RWPE2 (cell line): Measurements from ENCODE around the gene CSTF3.
"Not testable (repeated sequence)": the region's sequence is repeated elsewhere in the genome, so short reads cannot be mapped to it uniquely, and the experiment has no call there.

ENCODE experiments used
- ATAC-seq: fragments of 200-7000 bp; cut with Tn5 transposase; 3 replicates; pipeline ENCODE4 v1.9.1; 2021; ENCODE audit warnings: low read depth
- DNase-seq: peaks from one replicate; pipeline ENCODE4 v3.0.0-alpha.2; 2020; ENCODE audit warnings: low spot score
- H3K27ac ChIP-seq: fragments of 450-650 bp; 2 replicates; pipeline ENCODE4 v1.5.1; 2017; ENCODE audit warnings: mild to moderate bottlenecking; ENCODE audit not compliant: poor library complexity, severe bottlenecking
- H3K27me3 ChIP-seq: fragments of 250-450 bp; sonication (Bioruptor Pico); 2 replicates; pipeline ENCODE4 v1.5.1; 2021; ENCODE audit warnings: mild to moderate bottlenecking, moderate library complexity; ENCODE audit not compliant: insufficient read depth, poor library complexity, severe bottlenecking
- H3K36me3 ChIP-seq: fragments of 250-450 bp; sonication (Bioruptor Pico); 2 replicates; pipeline ENCODE4 v1.5.1; 2020; ENCODE audit warnings: low read depth, mild to moderate bottlenecking, moderate library complexity
- H3K4me1 ChIP-seq: fragments of 250-450 bp; sonication (Bioruptor Pico); 2 replicates; pipeline ENCODE4 v1.5.1; 2021; ENCODE audit warnings: mild to moderate bottlenecking, moderate library complexity; ENCODE audit not compliant: insufficient read depth, poor library complexity, severe bottlenecking
- H3K4me3 ChIP-seq: fragments of 250-450 bp; sonication (Bioruptor Pico); 2 replicates; pipeline ENCODE4 v1.5.1; 2021; ENCODE audit warnings: mild to moderate bottlenecking, moderate library complexity; ENCODE audit not compliant: severe bottlenecking
- H3K9me3 ChIP-seq: fragments of 250-450 bp; sonication (Bioruptor Pico); 2 replicates; pipeline ENCODE4 v1.5.1; 2021; ENCODE audit warnings: mild to moderate bottlenecking, moderate library complexity; ENCODE audit not compliant: severe bottlenecking
- TF ChIP-seq, protein P1 (sequence below): fragments of 450-650 bp; IDR thresholded peaks from one replicate; pipeline ENCODE4 v1.5.1; 2017; ENCODE audit warnings: mild to moderate bottlenecking, moderate library complexity; ENCODE audit not compliant: poor library complexity, severe bottlenecking

Gene CSTF3

DNA sequence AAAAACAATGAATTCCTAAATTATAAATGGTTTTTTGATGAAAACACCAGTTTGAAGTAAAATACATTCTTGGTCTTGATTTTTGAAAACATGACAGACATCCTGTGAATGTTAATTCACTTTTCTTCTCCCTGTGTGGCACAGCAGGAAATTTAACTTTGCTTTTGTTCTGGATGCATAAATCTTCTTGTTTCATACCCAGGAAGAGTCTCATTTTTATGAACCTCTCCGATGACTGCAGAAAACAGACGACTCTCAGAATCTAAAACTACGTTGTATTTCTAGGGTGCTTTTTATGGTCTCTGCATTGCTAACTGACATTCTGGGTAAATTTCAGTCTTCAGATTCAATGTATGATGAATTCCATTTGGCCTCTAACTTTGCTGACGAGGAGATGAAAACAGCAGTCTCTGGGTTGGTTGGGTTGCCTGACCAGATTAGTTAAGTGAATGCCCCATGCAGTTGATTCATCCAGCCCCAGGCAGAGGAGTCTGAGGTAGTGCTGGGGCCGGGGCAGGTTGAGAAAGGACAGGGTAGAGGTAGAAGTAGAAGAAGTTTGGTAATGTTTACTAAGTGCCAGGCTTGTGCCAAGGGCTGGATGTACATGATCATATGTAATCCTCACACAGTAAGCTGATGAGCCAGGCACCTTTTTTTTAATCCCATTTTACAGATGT lies 101.8 kb downstream of the CSTF3 start:
- H3K4me1 ChIP-seq, result peaks cover 25% of the 10 kb centered on the region
- H3K4me3 ChIP-seq, result no peak overlapping the region
- no peaks in the 10 kb centered on the region for H3K27me3 ChIP-seq
- DNase-seq, result no peak
- H3K27ac ChIP-seq, result peak overlapping the region; percentile 87
- TF ChIP-seq, protein P1, sequence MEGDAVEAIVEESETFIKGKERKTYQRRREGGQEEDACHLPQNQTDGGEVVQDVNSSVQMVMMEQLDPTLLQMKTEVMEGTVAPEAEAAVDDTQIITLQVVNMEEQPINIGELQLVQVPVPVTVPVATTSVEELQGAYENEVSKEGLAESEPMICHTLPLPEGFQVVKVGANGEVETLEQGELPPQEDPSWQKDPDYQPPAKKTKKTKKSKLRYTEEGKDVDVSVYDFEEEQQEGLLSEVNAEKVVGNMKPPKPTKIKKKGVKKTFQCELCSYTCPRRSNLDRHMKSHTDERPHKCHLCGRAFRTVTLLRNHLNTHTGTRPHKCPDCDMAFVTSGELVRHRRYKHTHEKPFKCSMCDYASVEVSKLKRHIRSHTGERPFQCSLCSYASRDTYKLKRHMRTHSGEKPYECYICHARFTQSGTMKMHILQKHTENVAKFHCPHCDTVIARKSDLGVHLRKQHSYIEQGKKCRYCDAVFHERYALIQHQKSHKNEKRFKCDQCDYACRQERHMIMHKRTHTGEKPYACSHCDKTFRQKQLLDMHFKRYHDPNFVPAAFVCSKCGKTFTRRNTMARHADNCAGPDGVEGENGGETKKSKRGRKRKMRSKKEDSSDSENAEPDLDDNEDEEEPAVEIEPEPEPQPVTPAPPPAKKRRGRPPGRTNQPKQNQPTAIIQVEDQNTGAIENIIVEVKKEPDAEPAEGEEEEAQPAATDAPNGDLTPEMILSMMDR, result no peak
- ATAC-seq, result peak; percentile 33; the same call in 1 of the 3 replicates
- no peaks in the 10 kb centered on the region for H3K9me3 ChIP-seq
- H3K36me3 ChIP-seq, result peaks cover 68% of the 10 kb centered on the region

DNA sequence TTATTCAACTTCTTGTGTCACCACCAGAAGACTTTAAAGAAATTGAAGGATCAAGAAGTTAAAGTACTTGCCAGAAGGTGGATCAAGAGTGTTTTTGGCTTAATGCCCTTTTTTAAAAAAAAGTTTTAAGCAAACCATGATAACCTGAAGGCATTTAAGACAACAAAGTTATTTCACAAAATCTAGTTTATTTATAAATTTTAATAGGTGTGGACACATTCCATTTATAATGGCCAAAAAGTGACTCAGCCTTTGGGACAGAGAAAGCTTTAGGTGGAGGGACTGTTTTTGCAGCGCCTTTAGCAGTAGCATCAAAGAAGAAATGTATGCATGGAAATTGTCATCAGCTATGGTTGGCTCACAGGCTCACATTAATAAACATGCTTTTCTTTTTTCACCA lies 104.0 kb downstream of the CSTF3 start:
- Histone ChIP-seq H3K4me1 (peaks cover 22% of the 10 kb centered on the region), H3K27me3 (no peaks in the 10 kb centered on the region), H3K36me3 (peaks cover 55% of the 10 kb centered on the region), H3K4me3 (no peak overlapping the region), H3K9me3 (no peaks in the 10 kb centered on the region), H3K27ac (no peak overlapping the region)
- TF ChIP-seq, protein P1, result no peak
- DNase-seq (no peak), ATAC-seq (no peak)

DNA sequence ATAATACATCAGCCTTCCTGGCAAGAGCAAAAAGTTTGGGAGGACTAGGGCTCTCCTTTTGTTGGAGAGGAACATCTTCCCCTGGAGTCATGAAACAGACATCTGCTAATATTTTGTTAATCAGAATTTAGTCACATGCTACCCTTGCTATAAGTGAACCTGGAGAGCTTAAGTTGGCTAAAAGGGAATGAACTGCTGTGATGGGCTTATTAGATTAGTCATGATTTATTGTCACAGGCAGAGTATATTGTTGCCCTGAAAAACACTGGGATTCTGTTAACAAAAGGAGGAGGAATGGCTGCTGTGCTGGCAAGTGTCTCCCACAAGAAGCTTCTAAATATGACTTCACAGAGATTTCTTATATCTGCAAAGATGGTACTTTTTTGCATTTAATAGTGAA lies 105.9 kb downstream of the CSTF3 start:
- H3K27me3 ChIP-seq, result no peaks in the 10 kb centered on the region
- peaks cover 41% of the 10 kb centered on the region for H3K36me3 ChIP-seq
- ATAC-seq (no peak), DNase-seq (no peak)
- no peak overlapping the region for H3K27ac ChIP-seq
- no peaks in the 10 kb centered on the region for H3K9me3 ChIP-seq
- TF ChIP-seq, protein P1, result no peak
- H3K4me1 ChIP-seq, result peaks cover 5% of the 10 kb centered on the region
- H3K4me3 ChIP-seq, result no peak overlapping the region

DNA sequence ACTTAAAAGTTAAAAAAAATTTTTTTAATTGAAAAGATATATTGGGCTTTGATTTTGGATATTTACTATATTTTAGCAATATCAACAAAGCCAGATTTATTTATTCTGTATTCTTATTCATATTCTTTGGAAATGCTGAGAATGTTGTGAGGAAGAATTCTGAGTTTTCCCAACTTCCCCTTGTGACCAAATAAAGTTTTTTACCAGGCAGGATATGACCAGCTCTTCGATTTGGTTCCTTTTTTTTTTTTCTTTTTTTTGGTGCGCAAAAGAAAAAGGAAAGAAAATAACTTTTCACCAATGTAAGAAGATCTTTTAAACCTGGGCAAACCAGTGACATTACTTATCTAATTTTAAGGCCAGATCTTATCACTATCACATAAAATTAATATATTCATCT lies 109.0 kb downstream of the CSTF3 start:
- Histone ChIP-seq H3K9me3 (no peaks in the 10 kb centered on the region), H3K4me3 (no peak overlapping the region), H3K36me3 (peaks cover 27% of the 10 kb centered on the region), H3K4me1 (peaks cover 7% of the 10 kb centered on the region), H3K27ac (no peak overlapping the region), H3K27me3 (no peaks in the 10 kb centered on the region)
- TF ChIP-seq, protein P1, result no peak
- DNase-seq, result no peak
- no peak for ATAC-seq

DNA sequence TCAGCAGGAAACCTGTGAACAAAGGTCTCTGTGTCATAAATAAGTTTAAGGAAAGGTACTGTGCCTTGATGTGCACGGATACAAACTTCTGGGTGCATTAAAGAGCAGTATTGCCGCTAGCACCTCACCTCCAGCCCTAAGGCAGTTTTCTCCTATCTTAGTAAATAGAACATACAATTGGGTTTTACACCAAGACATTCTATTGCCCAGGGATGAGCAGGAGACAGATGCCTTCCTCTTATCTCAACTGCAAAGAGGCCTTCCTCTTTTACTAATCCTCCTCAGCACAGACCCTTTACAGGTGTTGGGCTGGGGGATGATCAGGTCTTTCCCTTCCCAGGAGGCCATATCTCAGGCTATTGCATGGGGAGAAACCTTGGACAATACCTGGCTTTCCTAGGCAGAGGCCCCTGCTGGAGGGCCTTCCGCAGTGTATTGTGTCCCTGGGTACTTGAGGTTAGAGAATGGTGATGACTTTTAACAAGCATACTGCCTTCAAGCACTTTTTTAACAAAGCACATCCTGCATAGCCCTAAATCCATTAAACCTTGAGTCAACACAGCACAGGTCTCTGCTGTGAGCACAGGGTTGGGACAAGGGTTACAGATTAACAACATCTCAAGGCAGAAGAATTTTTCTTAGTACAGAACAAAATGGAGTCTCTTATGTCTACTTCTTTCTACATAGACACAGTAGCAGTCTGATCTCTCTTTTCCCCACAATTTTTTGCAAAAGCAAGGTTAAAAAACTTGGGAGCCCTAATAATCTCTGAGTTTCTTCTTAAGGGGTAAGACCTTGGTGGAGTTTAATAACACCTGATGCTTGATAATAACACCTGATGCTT lies 111.5 kb downstream of the CSTF3 start:
- not testable (repeated sequence) for H3K4me3 ChIP-seq, H3K9me3 ChIP-seq, ATAC-seq, H3K27me3 ChIP-seq, DNase-seq
- H3K36me3 ChIP-seq, result peaks cover 37% of the 10 kb centered on the region
- H3K4me1 ChIP-seq, result peaks cover 28% of the 10 kb centered on the region
- H3K27ac ChIP-seq, result peak overlapping the region; percentile 98

DNA sequence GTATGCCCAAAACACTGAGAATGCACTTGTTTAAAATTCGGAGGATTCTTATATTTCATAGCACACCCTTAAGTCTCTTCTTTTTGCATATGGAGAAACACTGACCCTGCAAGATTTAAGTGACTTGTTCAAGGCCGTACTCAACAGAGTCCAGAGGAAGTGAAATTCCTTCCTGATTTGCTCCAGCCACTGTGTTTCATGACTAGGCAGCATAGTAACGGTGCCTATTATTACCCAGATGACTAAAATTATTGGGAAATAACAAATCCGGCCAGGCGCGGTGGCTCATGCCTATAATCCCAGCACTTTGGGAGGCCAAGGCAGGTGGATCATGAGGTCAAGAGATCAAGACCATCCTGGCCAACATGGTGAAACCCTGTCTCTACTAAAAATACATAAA lies 112.6 kb downstream of the CSTF3 start:
- peaks cover 38% of the 10 kb centered on the region for H3K36me3 ChIP-seq
- not testable (repeated sequence) for H3K9me3 ChIP-seq, DNase-seq, H3K27me3 ChIP-seq, H3K4me3 ChIP-seq
- peak; percentile 13; the same call in 1 of the 3 replicates for ATAC-seq
- peak overlapping the region; percentile 98 for H3K27ac ChIP-seq
- H3K4me1 ChIP-seq, result peaks cover 36% of the 10 kb centered on the region
